SHP77 treated with DMSO at 0.1 percent for 48 hours (cell line): Measurements from ENCODE around the gene ANKRD34A.
"Not testable (repeated sequence)": the region's sequence is repeated elsewhere in the genome, so short reads cannot be mapped to it uniquely, and the experiment has no call there.

Experiments used
- DNase-seq: peaks from one replicate; lab custom pipeline; 2025; lab: John Stamatoyannopoulos, UW

Gene ANKRD34A

GRCh38 chr1:145944532-145944931 lies 19.8 kb downstream of the ANKRD34A start:
- DNase-seq, result no peak

GRCh38 chr1:145942871-145943270 lies 21.5 kb downstream of the ANKRD34A start:
- DNase-seq, result no peak

GRCh38 chr1:145942405-145942804 lies 22.0 kb downstream of the ANKRD34A start:
- DNase-seq, result no peak

GRCh38 chr1:145937436-145937835 lies 26.9 kb downstream of the ANKRD34A start:
- no peak for DNase-seq

GRCh38 chr1:145936247-145936646 lies 28.1 kb downstream of the ANKRD34A start:
- DNase-seq, result no peak

GRCh38 chr1:145935708-145936107 lies 28.7 kb downstream of the ANKRD34A start:
- DNase-seq, result no peak

GRCh38 chr1:145932522-145933009 lies 31.8 kb downstream of the ANKRD34A start:
- not testable (repeated sequence) for DNase-seq

GRCh38 chr1:145927916-145928643 lies 36.3 kb downstream of the ANKRD34A start:
- DNase-seq, result peak; percentile 27

GRCh38 chr1:145927063-145927886 lies 37.1 kb downstream of the ANKRD34A start, which contains the start of gene RBM8A:
RBM8A (minus strand) TSS chr1:145927484; CDS start chr1:145927426, 58 bp downstream.
- DNase-seq, result peak; percentile 100

- DNase-seq, result peak; percentile 47
These were observed 37.7 kb downstream of the ANKRD34A start for GRCh38 chr1:145926686-145927062.

GRCh38 chr1:145922266-145922665 lies 42.1 kb downstream of the ANKRD34A start:
- DNase-seq, result no peak

- DNase-seq, result not testable (repeated sequence)
These were observed 44.1 kb downstream of the ANKRD34A start for GRCh38 chr1:145920297-145920696.

- peak; percentile 48 for DNase-seq
These were observed 45.1 kb downstream of the ANKRD34A start for GRCh38 chr1:145918992-145919939.

- DNase-seq, result peak; percentile 80
These were observed 46.0 kb downstream of the ANKRD34A start, which contains the start of gene PEX11B for GRCh38 chr1:145918144-145918991. PEX11B (minus strand) TSS chr1:145918717; CDS start chr1:145918688, 29 bp downstream.

GRCh38 chr1:145917595-145917994 lies 46.8 kb downstream of the ANKRD34A start:
- no peak for DNase-seq

GRCh38 chr1:145916745-145917144 lies 47.6 kb downstream of the ANKRD34A start:
- no peak for DNase-seq

- DNase-seq, result no peak
These were observed 52.2 kb downstream of the ANKRD34A start for GRCh38 chr1:145912128-145912641.
